Adipose tissue (tissue), 3 donors: ENCODE data around the gene PLCD3. TPM values are rescaled to one million over a fixed set of nuclear protein-coding genes. Genes with fewer than 3 reads are reported as not detected.
"Not testable (repeated sequence)": the region's sequence is repeated elsewhere in the genome, so short reads cannot be mapped to it uniquely, and the experiment has no call there.

Source experiments
- H3K27ac ChIP-seq: one replicate; pipeline ENCODE4 v1.5.1; 2013; ENCODE audit warnings: low read depth, low read length
- WGBS, 3 donors: extraction: QIAGEN DNeasy Blood & Tissue Kit; methylation state at CpG; one replicate each; pipeline ENCODE4 v1.1.7; 2013; 5-methylcytosine and 5-hydroxymethylcytosine counted together
- polyA plus RNA-seq, 3 donors: library from polyadenylated mRNA; stranded (reverse); fragments of 200-250 nt; gene quantifications; one replicate each; pipeline ENCODE4 v1.2.3, GENCODE V29; 2013
- donor health status: healthy with polysubstance abuse.
- donor health status: Bipolar disorder and iron deficiency.
- donor health status: healthy.

Gene PLCD3
- polyA plus RNA-seq, 3 donors = 6.9 to 49.7 (median 42.4) TPM

DNA sequence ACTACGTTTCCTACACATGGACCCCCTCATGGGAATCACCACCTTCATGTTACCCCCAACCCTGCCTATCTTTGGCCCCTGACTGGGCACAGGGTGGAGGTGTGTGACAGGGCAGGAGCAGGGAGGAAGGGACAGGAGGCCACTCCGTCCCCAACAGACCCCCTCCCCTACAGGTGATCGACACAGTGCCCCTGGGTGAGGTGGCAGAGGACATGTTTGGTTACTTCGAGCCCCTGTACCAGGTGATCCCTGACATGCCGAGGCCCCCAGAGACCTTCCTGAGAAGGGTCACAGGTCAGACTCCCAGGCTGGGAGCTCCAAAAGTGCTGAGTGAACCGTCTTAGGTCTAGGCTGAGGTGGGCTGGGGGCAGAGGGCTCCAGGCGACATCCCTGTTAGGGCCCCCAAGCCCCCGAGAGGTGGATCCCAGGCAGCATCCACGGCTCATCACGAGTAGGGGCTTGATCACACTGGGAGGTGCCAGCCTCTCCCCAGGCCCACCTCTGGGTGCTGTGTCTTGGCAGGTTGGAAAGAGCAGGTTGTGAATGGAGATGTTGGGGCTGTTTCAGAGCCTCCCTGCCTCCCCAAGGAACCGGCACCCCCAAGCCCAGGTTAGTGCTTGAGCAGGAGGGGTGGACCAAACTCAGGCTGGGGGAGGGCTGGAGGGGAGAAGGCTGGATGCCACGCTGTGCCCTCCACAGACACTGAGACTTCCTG is 4.7 kb upstream of the PLCD3 start:
- WGBS, 3 donors = 84 to 90% (median 84%) methylated on average over 12 of the region's 12 CpGs
- no peak overlapping the region for H3K27ac ChIP-seq

DNA sequence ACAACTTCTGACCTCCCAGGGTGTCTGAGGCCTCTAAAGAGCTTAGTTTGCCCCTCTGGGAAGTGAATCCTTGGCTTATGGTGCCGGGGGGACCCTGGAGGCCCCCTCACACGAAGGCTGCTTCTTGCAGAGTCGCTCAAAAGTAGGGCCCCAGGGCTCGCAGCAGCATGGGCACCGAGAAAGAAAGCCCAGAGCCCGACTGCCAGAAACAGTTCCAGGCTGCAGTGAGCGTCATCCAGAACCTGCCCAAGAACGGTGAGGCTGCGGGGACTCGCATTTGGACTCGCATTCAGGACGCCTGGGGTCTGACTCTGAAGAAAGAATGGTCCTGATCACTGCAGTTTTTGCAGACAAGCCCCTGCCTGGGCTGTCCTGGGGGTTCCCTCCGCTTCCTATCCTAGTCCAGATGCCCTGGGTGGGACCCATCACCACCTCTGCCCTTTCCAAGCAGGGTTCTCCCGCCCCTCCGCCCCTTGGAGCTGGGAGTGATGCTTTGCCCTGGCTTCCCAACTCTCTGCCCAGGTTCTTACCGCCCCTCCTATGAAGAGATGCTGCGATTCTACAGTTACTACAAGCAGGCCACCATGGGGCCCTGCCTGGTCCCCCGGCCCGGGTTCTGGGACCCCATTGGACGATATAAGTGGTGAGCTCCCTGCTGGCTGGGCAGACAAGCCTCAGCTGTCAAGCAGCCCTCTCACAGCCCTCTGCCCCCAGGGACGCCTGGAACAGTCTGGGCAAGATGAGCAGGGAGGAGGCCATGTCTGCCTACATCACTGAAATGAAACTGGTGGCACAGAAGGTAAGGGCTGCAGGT is 3.9 kb upstream of the PLCD3 start:
- no peak overlapping the region for H3K27ac ChIP-seq
- WGBS, 3 donors = 44 to 54% (median 50%) methylated on average over 21 of the region's 21 CpGs

DNA sequence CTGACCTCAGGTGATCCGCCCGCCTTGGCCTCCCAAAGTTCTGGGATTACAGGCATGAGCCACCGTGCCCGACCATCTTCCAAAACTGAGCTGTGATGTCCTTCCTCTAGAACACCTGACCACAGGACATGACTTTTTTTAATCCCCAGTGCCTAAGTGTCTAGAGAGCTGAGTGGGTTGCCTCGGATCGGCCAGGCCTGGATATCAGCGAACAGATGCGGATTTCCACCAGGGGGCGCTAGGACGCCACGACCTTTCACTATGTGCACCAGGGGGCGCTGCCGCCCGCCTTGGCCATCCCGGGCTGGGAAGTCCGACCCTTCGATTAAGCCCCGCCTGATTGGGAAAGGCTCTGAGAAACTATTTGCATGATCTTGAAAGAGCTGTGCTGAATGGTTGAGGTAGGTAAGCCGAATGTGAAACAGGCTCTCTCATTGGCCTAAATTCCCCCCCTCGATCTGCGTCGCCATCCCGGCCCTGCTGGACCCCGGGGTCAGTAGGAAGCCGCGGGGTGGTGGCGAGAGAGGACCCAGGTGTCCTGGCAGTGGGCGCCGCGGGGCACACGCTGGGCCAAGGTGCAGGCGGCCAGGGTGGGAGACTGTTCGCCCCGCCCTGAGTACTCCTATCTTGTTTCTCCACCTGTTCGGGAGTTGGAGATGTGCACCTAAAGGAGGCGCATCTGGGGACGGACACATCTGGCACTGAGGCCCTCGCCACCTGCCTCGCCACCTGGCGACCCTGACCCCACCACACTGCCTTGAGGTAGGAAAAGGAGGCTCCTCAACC is 3.1 kb upstream of the PLCD3 start, which contains the start of gene ACBD4:
Gene ACBD4, plus strand, starts transcription at position 496 of the 786 bp plus-strand sequence. CDS start 458 bp downstream, outside the sequence.
- WGBS, 3 donors = 5 to 6% (median 6%) methylated on average over 40 of the region's 40 CpGs

GRCh38 chr17:45132572-45133463 is 503 bp upstream of the PLCD3 start:
- 0 to 2% (median 1%) methylated on average over 46 to 71 of the region's 71 CpGs for WGBS, 3 donors
- H3K27ac ChIP-seq = no peak overlapping the region

More for the DNA sequence above, 3.1 kb upstream of the PLCD3 start, which contains the start of gene ACBD4:
- no peak within 1 kb of the TSS for H3K27ac ChIP-seq

- no peak overlapping the region for H3K27ac ChIP-seq
- WGBS, 3 donors = 8% methylated on average over 42 to 46 of the region's 46 CpGs
Measured at GRCh38 chr17:45131616-45132319, 547 bp downstream of the PLCD3 start.

DNA sequence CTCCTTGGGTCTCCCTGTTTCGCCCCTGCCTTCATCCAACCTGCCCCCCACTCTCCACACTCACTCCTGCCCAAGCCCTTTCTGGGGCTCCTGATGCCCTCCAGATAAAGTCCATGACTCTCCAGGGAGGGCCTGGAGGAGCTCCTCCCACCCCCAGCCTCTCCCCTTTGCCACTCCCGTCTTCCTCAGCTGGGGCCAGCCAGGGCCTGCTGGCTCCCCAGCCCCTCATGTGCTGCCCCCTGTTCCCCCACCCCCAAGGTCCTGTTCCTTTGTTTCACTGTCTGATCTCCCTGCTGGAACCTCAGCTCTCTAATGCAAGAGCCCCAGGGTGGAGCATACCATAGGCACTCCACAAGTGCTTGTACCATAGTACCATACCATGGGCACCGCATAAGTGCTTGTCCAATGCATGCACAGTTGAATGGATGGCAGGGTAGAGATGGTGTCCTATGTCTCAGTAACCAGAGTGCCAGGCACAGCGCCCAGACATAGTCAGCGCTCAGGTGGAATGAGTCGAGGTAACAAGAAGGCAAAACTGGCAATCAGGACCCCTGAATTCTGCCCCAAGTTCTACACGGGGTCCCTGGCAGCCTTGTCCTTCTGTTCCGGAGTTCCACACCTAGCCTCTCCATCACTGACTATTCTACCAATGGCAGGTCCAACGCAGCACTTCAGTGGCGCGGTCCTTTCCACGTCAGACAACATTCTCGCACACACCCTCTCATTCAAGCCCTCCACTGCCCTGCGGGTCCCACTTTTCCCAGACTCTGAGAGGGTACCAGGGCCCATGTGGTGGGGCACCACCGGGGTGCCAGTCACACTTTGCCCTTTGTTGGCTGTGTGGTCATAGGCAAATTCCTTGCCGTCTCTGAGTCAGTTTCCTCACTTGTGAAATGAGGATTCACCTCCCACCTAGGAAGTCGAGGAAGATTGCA is 1.4 kb downstream of the PLCD3 start:
- H3K27ac ChIP-seq = no peak overlapping the region
- WGBS, 3 donors = 82 to 85% (median 83%) methylated on average over 17 of the region's 17 CpGs

DNA sequence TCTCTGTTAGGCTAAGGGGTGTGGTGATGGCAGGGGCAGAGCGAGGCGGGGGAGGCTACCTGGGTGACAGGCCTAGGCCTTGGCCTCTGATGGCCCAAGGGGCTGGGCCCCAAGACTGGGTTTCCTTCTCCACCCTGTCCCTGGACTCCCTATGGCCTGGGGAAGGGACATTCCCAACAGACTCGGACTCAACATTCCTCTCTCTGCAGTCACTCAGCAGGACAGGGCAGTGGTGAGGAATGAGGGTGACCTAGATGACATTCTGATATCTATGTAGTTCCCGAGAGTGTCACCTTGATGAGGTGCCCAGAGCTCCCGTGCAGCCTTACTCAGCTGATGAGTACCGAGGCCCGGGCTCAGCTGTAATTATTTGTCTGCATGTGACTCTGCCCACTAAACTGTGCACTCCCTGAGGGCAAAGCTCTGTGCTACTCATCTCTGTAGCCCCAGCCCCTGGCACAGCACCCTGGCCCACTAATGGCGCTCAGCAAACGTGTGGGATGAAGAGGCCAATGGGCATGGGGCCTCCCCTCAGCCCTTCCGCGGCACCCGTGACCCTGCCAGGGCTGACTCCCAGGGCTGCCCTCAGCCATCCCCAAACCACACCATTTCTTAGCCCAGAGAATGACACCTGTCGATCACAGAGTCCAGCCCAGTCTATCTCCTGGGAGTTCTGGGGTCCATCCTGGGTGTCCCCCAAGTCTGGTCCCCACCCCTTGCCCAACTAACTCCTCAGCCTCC is 2.2 kb downstream of the PLCD3 start:
- no peak overlapping the region for H3K27ac ChIP-seq
- 67 to 85% (median 70%) methylated on average over 13 of the region's 13 CpGs for WGBS, 3 donors

DNA sequence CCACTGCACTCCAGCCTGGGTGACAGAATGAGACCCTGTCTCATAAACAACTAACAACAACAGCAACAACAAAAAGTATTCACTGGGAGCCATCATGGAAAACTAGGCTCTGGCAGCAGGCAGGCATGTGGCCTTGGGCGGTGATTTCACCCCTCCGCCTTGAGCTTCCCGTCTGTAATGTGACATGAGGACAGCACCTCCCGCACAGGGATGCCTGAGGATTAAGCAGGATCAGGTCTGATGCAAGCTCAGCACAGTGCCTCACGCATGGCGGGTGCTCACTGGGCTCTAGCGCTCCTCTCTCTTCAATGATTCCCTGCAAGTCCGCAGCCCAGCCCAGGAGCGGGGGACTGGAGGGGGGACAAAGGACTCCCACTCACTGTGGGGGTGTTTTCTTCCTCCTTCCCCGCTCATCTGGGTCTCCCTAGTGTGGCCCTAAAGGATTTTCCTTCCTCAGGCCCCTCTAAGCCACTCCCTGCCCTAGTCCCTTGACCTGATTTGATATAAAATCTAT is 2.8 kb downstream of the PLCD3 start:
- 73 to 76% (median 74%) methylated on average over 10 of the region's 10 CpGs for WGBS, 3 donors
- H3K27ac ChIP-seq = no peak overlapping the region

GRCh38 chr17:45128989-45129388 is 3.3 kb downstream of the PLCD3 start:
- WGBS, 3 donors = 96 to 98% (median 96%) methylated on average over 2 of the region's 2 CpGs
- H3K27ac ChIP-seq = no peak overlapping the region

GRCh38 chr17:45128331-45128730 is 4.0 kb downstream of the PLCD3 start:
- 81 to 88% (median 87%) methylated on average over 5 of the region's 5 CpGs for WGBS, 3 donors
- no peak overlapping the region for H3K27ac ChIP-seq

GRCh38 chr17:45127548-45128300 is 4.6 kb downstream of the PLCD3 start:
- H3K27ac ChIP-seq = no peak overlapping the region
- 33 to 53% (median 47%) methylated on average over 20 of the region's 20 CpGs for WGBS, 3 donors

DNA sequence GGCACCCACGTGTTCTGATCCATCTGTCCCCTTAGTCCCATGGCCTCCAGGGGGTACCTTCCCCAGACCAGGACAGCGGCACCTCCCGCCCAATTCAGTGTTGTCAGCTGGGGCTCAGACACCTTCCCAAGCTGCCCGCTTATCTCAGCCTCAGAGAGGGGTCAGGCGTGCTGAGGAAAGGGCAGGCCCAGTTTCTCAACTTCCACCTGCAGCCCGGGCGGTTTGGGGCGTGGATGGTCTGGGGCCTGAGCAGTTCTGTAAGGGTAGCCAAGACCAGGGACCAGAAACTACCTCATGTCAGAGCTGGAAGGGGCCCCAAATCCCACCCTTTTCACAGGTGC is 5.1 kb downstream of the PLCD3 start:
- H3K27ac ChIP-seq = no peak overlapping the region
- 72 to 93% (median 76%) methylated on average over 8 of the region's 8 CpGs for WGBS, 3 donors

GRCh38 chr17:45125509-45125908 is 6.8 kb downstream of the PLCD3 start:
- 96 to 98% (median 97%) methylated on average over 8 of the region's 8 CpGs for WGBS, 3 donors
- no peak overlapping the region for H3K27ac ChIP-seq

DNA sequence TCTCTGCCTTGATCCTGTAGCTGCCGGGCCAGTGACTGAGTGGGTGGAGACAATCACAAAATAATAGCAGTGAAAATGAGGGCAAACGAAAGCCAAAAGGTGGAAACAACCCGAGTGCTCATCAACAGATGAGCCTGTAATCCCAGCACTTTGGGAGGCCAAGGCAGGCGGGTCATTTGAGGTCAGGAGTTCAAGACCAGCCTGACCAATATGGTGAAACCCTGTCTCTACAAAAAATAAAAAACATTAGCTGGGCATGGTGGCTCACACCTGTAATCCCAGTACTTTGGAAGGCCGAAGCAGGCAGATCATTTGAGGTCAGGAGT is 7.6 kb downstream of the PLCD3 start:
- 68 to 82% (median 79%) methylated on average over 5 of the region's 5 CpGs for WGBS, 3 donors
- not testable (repeated sequence) for H3K27ac ChIP-seq
